Mononuclear cell (primary cell): ENCODE data around the gene AKAIN1. TPM values are rescaled to one million over a fixed set of nuclear protein-coding genes. Genes with fewer than 3 reads are reported as not detected.

Experiments
- H3K27me3 ChIP-seq: 2 replicates; pipeline ENCODE4 v1.6.0; 2011; ENCODE audit warnings: low read length, control low read depth; ENCODE audit not compliant: insufficient read depth
- H3K4me1 ChIP-seq: 2 replicates; pipeline ENCODE4 v1.5.1; 2011; ENCODE audit warnings: mild to moderate bottlenecking, low read length, control low read depth; ENCODE audit not compliant: insufficient read depth
- H3K4me3 ChIP-seq: 2 replicates; pipeline ENCODE4 v1.5.1; 2011; ENCODE audit warnings: mild to moderate bottlenecking, low read length, moderate library complexity
- H3K9me3 ChIP-seq: 2 replicates; pipeline ENCODE4 v1.5.1; 2011; ENCODE audit warnings: low read depth, mild to moderate bottlenecking, control low read depth, low read length
- total RNA-seq: library from RNA; depleted of rRNA; stranded (reverse); fragments of >200 nt; gene quantifications from one replicate; pipeline ENCODE4 v1.2.3, GENCODE V29; 2012

The AKAIN1 gene
- total RNA-seq, 1 donor, result not detected

DNA sequence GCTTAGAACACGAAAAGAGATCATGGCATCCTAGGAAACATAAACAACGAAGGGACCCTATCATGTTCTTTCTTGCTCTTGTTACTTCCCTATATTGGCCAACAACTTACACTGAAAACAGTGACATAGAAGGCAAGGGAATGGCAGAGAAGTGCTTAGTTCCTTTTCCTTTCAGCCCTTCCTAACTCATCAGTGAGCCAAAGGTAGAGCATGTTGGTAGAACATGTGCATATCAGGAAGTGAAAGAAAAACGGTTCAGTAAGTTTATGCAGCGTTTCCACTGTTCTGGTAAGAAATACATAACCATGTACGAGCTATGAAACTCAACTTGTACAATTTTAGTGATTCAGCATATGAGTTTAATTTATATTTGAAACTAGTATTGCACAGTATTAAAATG is 21.7 kb downstream of the AKAIN1 start:
- H3K27me3 ChIP-seq, result no peaks in the 10 kb centered on the region
- H3K4me1 ChIP-seq, result no peaks in the 10 kb centered on the region
- H3K4me3 ChIP-seq, result no peak overlapping the region
- no peaks in the 10 kb centered on the region for H3K9me3 ChIP-seq

DNA sequence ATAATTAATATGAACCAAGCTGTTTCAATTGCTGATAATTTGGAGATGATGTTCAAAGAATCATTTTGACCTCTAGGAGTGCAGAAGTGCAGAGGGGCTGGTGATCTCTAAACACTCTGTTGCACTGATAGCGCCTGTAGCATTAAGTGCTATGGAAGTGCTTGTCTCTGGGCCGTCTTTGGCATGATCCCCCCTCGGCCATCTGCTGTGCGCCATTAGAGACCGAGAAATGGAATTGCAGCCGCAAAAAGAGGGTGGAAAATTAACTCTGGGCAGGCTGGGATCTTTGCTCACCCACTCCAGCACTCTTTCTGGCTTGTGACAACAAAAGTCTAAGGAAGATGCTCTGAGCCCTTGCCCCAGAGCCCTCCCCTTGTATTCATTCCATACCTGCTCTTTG is 23.4 kb downstream of the AKAIN1 start:
- Histone ChIP-seq H3K4me3 (no peak overlapping the region), H3K9me3 (no peaks in the 10 kb centered on the region), H3K27me3 (no peaks in the 10 kb centered on the region), H3K4me1 (no peaks in the 10 kb centered on the region)

DNA sequence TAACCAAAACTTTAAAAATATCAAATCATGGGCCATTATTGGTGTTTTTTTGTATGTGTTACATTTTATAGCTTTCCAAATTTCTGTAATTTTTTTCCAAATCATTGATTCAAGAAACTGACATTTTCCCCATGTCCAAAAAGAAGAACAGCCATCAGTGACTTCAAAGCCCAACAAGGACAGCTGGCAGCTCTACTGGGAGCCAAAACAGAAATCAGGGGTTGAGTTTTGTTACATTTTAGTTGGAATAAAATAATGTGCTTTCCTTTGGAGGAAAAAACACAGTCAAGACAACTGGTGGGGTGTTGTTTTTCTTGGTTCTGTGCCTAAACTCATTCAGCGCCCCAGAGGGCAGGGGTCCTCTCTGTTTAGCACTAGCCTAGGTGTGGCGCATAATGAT is 23.8 kb downstream of the AKAIN1 start:
- Histone ChIP-seq H3K9me3 (no peaks in the 10 kb centered on the region), H3K27me3 (no peaks in the 10 kb centered on the region), H3K4me1 (no peaks in the 10 kb centered on the region), H3K4me3 (no peak overlapping the region)

DNA sequence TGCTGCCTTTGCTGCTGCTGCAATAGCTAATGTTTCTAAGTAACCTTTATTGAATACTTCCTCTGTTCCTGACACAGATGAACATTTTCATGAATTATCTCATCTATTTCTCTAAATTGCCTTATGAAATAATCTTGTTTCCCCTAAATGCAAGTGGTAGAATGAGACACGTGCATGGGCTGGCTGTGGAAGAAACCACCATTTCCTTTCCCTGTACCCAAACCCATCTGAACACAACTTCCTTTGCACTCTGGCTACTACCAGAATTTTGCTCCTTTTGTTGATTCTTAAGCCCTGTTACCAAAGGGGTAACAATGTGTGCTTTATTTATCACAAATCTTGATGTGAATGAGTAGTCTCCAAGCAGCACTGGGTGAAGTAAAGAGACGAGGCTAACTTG is 29.2 kb downstream of the AKAIN1 start:
- H3K4me1 ChIP-seq, result no peaks in the 10 kb centered on the region
- H3K9me3 ChIP-seq, result no peaks in the 10 kb centered on the region
- no peak overlapping the region for H3K4me3 ChIP-seq
- no peaks in the 10 kb centered on the region for H3K27me3 ChIP-seq

DNA sequence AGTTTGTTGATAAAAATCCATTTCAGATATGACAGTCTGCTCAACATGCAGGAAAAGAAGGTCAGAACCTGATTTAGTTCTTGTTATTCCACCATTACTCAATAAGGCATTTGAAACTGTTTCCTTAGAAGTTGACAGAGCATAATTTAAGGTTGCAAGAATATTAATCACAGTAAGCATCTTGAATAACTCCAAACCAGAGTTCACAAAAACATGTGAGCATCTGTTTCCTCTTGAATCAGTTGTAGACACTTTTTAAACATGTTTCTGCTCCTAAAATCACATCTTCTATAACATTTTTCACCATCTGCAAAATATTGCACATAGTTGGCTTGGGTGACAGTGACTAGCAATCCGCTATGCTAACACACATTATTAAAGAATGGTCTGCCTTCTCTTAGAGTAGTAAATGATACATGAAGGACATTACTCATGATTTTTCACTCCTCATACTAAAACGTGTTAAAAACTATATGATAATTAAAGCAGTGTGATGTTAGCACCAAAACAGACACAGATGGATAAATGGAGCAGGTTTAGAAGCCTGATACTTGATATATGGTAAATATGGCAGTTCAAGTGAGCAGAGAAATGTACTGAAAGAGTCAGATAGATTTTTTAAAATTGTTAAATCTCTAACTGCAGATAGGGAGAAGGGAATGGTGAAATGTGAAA is 30.3 kb downstream of the AKAIN1 start:
- H3K4me3 ChIP-seq, result no peak overlapping the region
- no peaks in the 10 kb centered on the region for H3K27me3 ChIP-seq
- H3K4me1 ChIP-seq, result no peaks in the 10 kb centered on the region
- no peaks in the 10 kb centered on the region for H3K9me3 ChIP-seq

DNA sequence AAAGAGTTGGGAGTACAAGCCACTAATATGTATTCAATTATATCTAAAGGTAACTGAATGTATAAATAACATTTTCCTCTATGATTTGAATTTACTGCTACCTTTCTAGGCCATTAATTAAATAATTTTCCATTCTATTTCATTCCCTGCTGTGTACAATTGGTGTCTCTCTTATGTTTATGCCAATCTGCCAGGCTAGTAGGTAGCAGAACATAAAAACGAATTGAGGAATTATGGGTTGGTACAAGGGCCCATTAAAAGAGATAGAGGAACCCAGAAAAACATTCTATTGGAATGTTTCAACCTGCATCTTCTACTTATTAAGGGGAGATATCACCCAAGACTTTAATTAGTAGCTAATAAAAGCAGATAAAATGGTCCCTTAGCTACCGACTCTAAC is 32.2 kb downstream of the AKAIN1 start:
- H3K9me3 ChIP-seq, result no peaks in the 10 kb centered on the region
- no peaks in the 10 kb centered on the region for H3K27me3 ChIP-seq
- H3K4me1 ChIP-seq, result no peaks in the 10 kb centered on the region
- H3K4me3 ChIP-seq, result no peak overlapping the region

DNA sequence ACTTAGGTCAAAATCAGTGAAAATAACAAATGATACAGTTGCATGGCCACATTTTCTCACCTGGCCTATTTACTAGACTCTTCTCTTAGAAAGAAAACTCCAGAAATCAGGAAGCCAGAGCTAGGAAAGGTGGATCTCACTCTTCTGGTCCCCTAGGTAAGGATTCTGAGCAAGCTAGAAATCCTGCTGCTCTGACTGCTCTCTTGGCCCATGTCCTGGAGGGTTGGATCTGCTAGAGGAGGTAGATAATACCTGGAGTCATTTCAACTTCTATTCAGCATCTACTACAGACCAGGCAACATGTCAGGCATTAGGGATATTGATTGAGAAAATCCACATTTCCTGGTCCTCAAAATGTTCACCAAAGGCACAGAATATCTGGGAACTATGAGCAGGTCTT is 34.9 kb downstream of the AKAIN1 start:
- Histone ChIP-seq H3K9me3 (no peaks in the 10 kb centered on the region), H3K4me1 (no peaks in the 10 kb centered on the region), H3K4me3 (no peak overlapping the region), H3K27me3 (no peaks in the 10 kb centered on the region)

DNA sequence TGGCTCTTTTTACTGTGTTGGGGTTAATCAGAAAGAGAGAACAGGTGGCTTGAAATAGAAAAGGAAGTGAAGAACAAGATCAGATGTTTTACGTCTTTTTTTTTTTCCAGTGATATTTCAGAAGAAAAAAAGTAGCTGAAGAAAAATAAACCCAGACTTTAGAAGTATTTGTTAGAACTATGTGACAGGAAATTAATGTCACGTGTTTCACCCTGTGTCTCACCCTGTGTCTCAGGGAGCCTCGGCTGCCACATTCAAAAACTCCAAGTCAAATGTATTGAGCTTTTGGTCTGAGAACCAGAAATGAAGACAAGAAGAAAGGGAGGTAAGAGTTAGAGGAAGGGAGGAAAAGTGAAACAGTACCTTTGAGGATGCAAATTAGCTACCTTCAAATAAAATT is 38.0 kb downstream of the AKAIN1 start:
- H3K27me3 ChIP-seq, result no peaks in the 10 kb centered on the region
- H3K9me3 ChIP-seq, result no peaks in the 10 kb centered on the region
- H3K4me3 ChIP-seq, result no peak overlapping the region
- no peaks in the 10 kb centered on the region for H3K4me1 ChIP-seq

DNA sequence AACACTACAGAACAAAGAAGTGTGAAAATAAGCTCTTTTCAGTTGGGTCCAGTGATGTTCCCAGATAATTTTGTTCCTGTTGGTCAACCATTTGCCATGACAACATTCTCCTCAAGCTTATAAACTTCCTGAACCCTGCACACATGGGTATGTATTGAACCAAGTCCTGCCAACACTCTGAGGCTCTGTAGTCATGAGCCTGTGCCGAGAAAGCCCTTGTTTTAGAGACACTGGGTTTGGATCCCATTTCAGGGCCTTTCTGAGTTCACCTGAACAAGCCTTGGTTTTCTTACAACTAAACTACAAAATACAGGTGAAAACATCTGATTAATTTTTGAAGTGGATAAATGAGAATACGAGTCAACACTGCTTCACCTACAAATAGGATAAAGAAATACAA is 38.5 kb downstream of the AKAIN1 start:
- H3K4me1 ChIP-seq, result no peaks in the 10 kb centered on the region
- no peaks in the 10 kb centered on the region for H3K9me3 ChIP-seq
- H3K27me3 ChIP-seq, result no peaks in the 10 kb centered on the region
- H3K4me3 ChIP-seq, result no peak overlapping the region

DNA sequence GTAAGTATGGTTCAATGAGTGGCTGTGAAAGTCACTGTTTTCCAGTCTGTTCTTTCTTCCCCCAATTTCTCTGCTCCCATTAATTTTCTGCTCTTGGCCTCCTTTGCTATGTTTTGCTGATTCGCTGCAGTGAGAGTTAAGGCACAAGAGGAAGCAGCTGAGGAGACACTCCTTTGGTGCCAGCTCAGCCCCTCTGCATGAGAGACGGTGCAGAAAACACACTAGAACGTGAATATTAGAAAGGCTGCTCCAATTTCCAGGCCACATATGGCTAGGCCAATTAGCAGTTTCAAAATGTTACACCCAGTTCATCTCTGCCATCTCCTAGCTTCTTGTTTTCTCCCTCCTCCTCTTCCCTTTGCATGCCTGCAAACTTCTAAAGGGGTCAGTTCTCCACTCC is 38.9 kb downstream of the AKAIN1 start:
- Histone ChIP-seq H3K27me3 (no peaks in the 10 kb centered on the region), H3K9me3 (no peaks in the 10 kb centered on the region), H3K4me3 (no peak overlapping the region), H3K4me1 (no peaks in the 10 kb centered on the region)

DNA sequence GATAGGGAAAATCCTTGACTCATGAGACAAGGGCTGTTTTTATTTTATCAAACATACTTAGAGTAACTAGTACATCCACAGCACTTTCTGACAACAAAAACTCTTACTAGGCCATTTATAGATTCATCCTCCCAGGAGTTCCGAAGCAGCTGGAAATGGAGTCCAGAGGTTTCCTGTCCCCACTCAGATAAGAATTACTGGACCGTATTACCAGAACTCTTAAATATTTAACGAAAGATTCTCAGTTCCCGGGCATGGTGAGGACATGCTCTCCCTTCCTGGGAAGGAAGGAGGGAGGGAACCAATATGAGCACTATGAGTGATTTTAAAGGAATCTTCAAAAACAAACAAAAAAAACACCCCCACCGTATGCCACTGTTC is 41.2 kb downstream of the AKAIN1 start:
- Histone ChIP-seq H3K27me3 (no peaks in the 10 kb centered on the region), H3K4me3 (no peak overlapping the region), H3K9me3 (no peaks in the 10 kb centered on the region), H3K4me1 (no peaks in the 10 kb centered on the region)

DNA sequence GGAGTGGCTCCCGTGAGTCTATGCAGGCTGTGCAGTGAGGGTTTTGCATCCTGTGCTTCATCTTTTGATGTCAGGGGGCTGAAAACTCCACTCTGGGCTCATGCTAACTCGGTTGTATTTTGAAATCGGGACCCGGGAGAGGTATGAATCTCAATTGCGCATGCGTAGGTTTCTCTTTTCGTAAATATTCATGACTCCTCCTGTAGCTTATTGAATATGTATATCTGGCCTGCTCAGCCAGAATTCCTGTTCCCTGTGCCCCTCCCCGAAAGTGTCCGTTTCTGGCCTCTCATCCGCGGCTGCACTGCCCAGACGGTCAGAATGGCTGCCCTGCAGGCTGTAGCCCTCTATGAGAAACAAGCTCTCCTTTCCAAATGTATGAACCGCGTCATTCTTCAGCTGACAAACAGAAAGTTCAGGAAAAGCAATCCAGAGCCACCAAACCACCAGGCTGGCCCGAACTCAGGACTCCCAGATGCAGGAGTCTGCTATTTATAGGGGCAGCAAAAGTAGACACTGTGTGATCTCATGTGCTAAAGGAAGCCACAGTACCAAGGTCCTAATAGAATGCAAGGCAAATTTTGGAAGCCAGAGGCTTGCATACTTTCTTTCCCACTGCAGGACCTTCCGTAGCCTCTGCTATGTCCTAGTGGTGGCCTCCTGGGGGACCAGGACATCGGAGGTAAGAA is 41.7 kb downstream of the AKAIN1 start:
- no peaks in the 10 kb centered on the region for H3K9me3 ChIP-seq
- no peak overlapping the region for H3K4me3 ChIP-seq

DNA sequence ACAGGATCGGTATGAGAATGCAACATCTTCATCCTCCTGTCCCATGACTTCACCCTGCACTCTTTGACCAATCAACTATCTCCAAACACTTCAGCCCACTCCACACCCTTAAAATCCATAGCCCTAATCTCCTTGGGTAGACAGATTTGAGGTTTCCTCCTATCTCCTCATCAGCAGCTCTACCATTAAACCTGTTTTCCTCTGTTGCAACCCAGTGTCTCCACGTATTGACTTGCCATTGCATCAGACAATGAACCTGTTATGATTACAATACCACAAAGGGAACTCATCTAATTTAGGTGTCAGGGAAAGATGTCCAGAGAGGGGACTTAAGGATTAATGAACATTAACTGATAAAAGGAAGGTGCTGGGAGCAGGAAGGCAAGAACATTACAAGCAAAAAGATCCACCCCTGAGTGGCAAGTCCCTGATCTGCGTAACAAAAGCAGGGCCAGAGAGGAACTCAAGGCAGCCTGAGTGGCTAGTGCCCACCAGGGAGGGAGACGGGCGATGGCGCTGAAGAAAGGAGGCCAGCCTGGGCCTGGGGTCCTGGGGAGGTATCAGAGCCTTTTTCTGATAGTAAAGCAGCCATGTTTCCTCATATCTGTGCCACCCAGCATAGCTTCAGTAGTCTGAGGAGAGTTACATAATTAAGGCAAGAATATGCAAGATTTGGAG is 44.6 kb downstream of the AKAIN1 start:
- no peaks in the 10 kb centered on the region for H3K4me1 ChIP-seq
- H3K4me3 ChIP-seq, result no peak overlapping the region
- no peaks in the 10 kb centered on the region for H3K27me3 ChIP-seq
- H3K9me3 ChIP-seq, result no peaks in the 10 kb centered on the region

More for the DNA sequence above, 41.7 kb downstream of the AKAIN1 start:
- H3K27me3 ChIP-seq, result no peaks in the 10 kb centered on the region
- no peaks in the 10 kb centered on the region for H3K4me1 ChIP-seq

DNA sequence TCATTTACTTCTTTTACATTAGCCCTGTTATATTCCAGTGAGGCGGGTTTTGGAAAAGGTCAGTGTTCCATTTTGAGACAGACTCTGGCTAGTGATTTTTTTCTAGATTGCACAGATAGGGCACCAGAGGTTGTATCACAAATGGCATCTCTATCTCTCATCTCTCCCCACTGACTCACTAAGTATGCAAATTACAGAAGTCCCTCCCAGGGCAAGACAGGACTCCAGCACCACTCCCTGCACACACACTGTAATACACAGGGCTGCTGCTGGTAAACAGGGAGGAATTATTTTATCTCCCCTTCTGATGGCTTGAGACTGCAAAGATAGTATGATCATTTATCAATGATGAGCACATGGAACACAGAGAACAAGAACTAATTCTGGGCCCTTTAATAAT is 46.2 kb downstream of the AKAIN1 start:
- no peaks in the 10 kb centered on the region for H3K4me1 ChIP-seq
- no peaks in the 10 kb centered on the region for H3K27me3 ChIP-seq
- no peaks in the 10 kb centered on the region for H3K9me3 ChIP-seq
- no peak overlapping the region for H3K4me3 ChIP-seq

DNA sequence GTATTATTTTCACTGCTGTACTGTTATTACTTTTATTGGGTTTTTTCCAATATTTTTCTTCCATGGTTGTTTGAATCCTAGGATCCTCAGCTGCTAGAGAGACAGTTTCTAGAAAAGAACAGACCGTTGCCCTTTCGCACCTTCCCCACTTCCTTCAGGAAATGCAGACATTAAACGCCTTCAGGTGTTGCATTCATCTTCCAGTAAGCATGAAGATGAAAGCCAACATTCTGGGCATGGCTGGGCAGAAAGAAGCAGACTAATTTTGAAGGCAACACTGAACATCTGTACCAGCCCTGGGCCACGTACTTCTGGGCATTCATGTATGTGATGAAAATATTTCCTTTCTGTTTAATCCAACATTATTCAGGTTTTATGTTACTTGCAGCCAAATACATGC is 51.0 kb downstream of the AKAIN1 start:
- H3K4me1 ChIP-seq, result no peaks in the 10 kb centered on the region
- no peak overlapping the region for H3K4me3 ChIP-seq
- H3K9me3 ChIP-seq, result no peaks in the 10 kb centered on the region
- no peaks in the 10 kb centered on the region for H3K27me3 ChIP-seq
